ENCODE results near the gene FMNL3. TPM values are rescaled to one million over a fixed set of nuclear protein-coding genes. Genes with fewer than 3 reads are reported as not detected.

The FMNL3 gene
- total RNA-seq, 6 donors from 2014 or later = 13.0 to 46.7 (median 29.4) TPM

- peaks cover 49 to 61% (median 58%) of the 10 kb centered on the region in 4 donors for H3K4me1 ChIP-seq
- WGBS, 2 donors = 92 to 93% methylated on average over 4 of the region's 4 CpGs
- H3K4me3 ChIP-seq = no peak overlapping the region
- no peaks in the 10 kb centered on the region for H3K27me3 ChIP-seq
- H3K27ac ChIP-seq = peak overlapping the region; percentile 82 to 92 (median 83)
- no peak for ATAC-seq (ENCODE audit: low FRiP score in 2 of 2)
- no peak for TF ChIP-seq POLR2A (IDR thresholded peaks at IDR 0.05)
- no peak for TF ChIP-seq CTCF (IDR thresholded peaks at IDR 0.05)
- no peak for TF ChIP-seq EP300 (IDR thresholded peaks at IDR 0.05)
- no peak for TF ChIP-seq POLR2AphosphoS5 (IDR thresholded peaks at IDR 0.05)
- no peaks in the 10 kb centered on the region for H3K9me3 ChIP-seq
- no peak for DNase-seq
- no peaks in the 10 kb centered on the region for H3K36me3 ChIP-seq
These were observed 43.0 kb downstream of the FMNL3 start for GRCh38 chr12:49664167-49664566.

GRCh38 chr12:49662998-49663843 lies 44.0 kb downstream of the FMNL3 start:
- TF ChIP-seq CTCF (IDR thresholded peaks at IDR 0.05) (no peak), POLR2A (IDR thresholded peaks at IDR 0.05) (peak in 1 of 4 donors; percentile 52), EP300 (IDR thresholded peaks at IDR 0.05) (peak in 2 of 4 donors; percentile 44 to 88), POLR2AphosphoS5 (IDR thresholded peaks at IDR 0.05) (peak; percentile 75 to 83)
- WGBS, 2 donors = 3 to 6% methylated on average over 4 to 5 of the region's 5 CpGs
- DNase-seq (peak in 1 of 2 donors; percentile 79), ATAC-seq (ENCODE audit: low FRiP score in 2 of 2) (peak; percentile 80 to 89)
- peaks cover 0 to 4% (median 1%) of the 10 kb centered on the region in 4 donors for H3K36me3 ChIP-seq
- no peak overlapping the region for H3K4me3 ChIP-seq
- H3K4me1 ChIP-seq = peaks cover 54 to 61% (median 58%) of the 10 kb centered on the region in 4 donors
- peak overlapping the region; percentile 82 to 92 (median 83) for H3K27ac ChIP-seq
- H3K27me3 ChIP-seq = no peaks in the 10 kb centered on the region
- no peaks in the 10 kb centered on the region for H3K9me3 ChIP-seq

GRCh38 chr12:49661746-49662145 lies 45.5 kb downstream of the FMNL3 start:
- TF ChIP-seq POLR2A (IDR thresholded peaks at IDR 0.05) = no peak
- no peak for TF ChIP-seq CTCF (IDR thresholded peaks at IDR 0.05)
- TF ChIP-seq EP300 (IDR thresholded peaks at IDR 0.05) = no peak
- TF ChIP-seq POLR2AphosphoS5 (IDR thresholded peaks at IDR 0.05) = no peak
- 72 to 82% methylated on average over 3 of the region's 3 CpGs for WGBS, 2 donors
- Histone ChIP-seq H3K9me3 (no peaks in the 10 kb centered on the region), H3K27ac (peak overlapping the region; percentile 82 to 92 (median 83)), H3K4me3 (no peak overlapping the region), H3K4me1 (peaks cover 54 to 60% (median 57%) of the 10 kb centered on the region in 4 donors), H3K36me3 (peaks cover 0 to 17% (median 6%) of the 10 kb centered on the region in 4 donors), H3K27me3 (no peaks in the 10 kb centered on the region)
- ATAC-seq (ENCODE audit: low FRiP score in 2 of 2) = no peak
- no peak for DNase-seq

- DNase-seq (no peak), ATAC-seq (ENCODE audit: low FRiP score in 2 of 2) (no peak)
- H3K27me3 ChIP-seq = no peaks in the 10 kb centered on the region
- peaks cover 0 to 22% (median 6%) of the 10 kb centered on the region in 4 donors for H3K36me3 ChIP-seq
- peaks cover 54 to 60% (median 57%) of the 10 kb centered on the region in 4 donors for H3K4me1 ChIP-seq
- TF ChIP-seq EP300 (IDR thresholded peaks at IDR 0.05) (no peak), CTCF (IDR thresholded peaks at IDR 0.05) (no peak), POLR2A (IDR thresholded peaks at IDR 0.05) (no peak), POLR2AphosphoS5 (IDR thresholded peaks at IDR 0.05) (no peak)
- H3K9me3 ChIP-seq = no peaks in the 10 kb centered on the region
- no peak overlapping the region for H3K4me3 ChIP-seq
- 79% methylated on average over 3 of the region's 3 CpGs for WGBS, 2 donors
- H3K27ac ChIP-seq = peak overlapping the region; percentile 82 to 92 (median 83)
These were observed 46.0 kb downstream of the FMNL3 start for GRCh38 chr12:49661191-49661590.
